ENCODE data around the gene PCDHGA10. TPM values are rescaled to one million over a fixed set of nuclear protein-coding genes. Genes with fewer than 3 reads are reported as not detected.

The PCDHGA10 gene
- total RNA-seq, 1 experiment from 2014 or later, result 3.6 TPM

GRCh38 chr5:141440341-141440740 is 27.6 kb downstream of the PCDHGA10 start:
- no peaks in the 10 kb centered on the region for H3K27me3 ChIP-seq (replicated peaks; ENCODE audit: insufficient read depth, low read depth, low read length, poor library complexity)
- CTCF ChIA-PET, result no interaction called here
- no peak overlapping the region for H3K27ac ChIP-seq (ENCODE audit: low read depth, low read length, poor library complexity, severe bottlenecking)
- no peak overlapping the region for H3K4me3 ChIP-seq (ENCODE audit: low read depth, low read length, poor library complexity, severe bottlenecking)
- no peaks in the 10 kb centered on the region for H3K36me3 ChIP-seq (ENCODE audit: insufficient read depth, low read length, poor library complexity, severe bottlenecking)
- intact Hi-C loops (cut with micrococcal nuclease; ENCODE audit: unreplicated experiment), result no loop called here
- no peak for TF ChIP-seq CTCF (conservative IDR thresholded peaks at IDR 0.05; ENCODE audit: low read depth, low read length)
- TF ChIP-seq EZH2 (IDR thresholded peaks at IDR 0.05; ENCODE audit: borderline replicate concordance, low read depth, low read length, poor library complexity, severe bottlenecking), result no peak
- no TSS peak for BruUV-seq (replicated peaks)
- H3K4me1 ChIP-seq (ENCODE audit: insufficient read depth, low read length, poor library complexity, severe bottlenecking), result no peaks in the 10 kb centered on the region
- POLR2A ChIA-PET (ENCODE audit: low non-redundant PET), result no interaction called here
- H3K9me3 ChIP-seq (ENCODE audit: low read depth, low read length, poor library complexity, severe bottlenecking), result peaks cover 13% of the 10 kb centered on the region
- no peak for DNase-seq (ENCODE audit: low spot score)

- Histone ChIP-seq H3K36me3 (ENCODE audit: insufficient read depth, low read length, poor library complexity, severe bottlenecking) (no peaks in the 10 kb centered on the region), H3K4me1 (ENCODE audit: insufficient read depth, low read length, poor library complexity, severe bottlenecking) (no peaks in the 10 kb centered on the region), H3K27me3 (replicated peaks; ENCODE audit: insufficient read depth, low read depth, low read length, poor library complexity) (no peaks in the 10 kb centered on the region), H3K9me3 (ENCODE audit: low read depth, low read length, poor library complexity, severe bottlenecking) (peaks cover 8% of the 10 kb centered on the region), H3K4me3 (ENCODE audit: low read depth, low read length, poor library complexity, severe bottlenecking) (no peak overlapping the region), H3K27ac (ENCODE audit: low read depth, low read length, poor library complexity, severe bottlenecking) (no peak overlapping the region)
- intact Hi-C loops (cut with micrococcal nuclease; ENCODE audit: unreplicated experiment), result no loop called here
- ChIA-PET CTCF (no interaction called here), POLR2A (ENCODE audit: low non-redundant PET) (no interaction called here)
- no TSS peak for BruUV-seq (replicated peaks)
- no peak for DNase-seq (ENCODE audit: low spot score)
- TF ChIP-seq CTCF (conservative IDR thresholded peaks at IDR 0.05; ENCODE audit: low read depth, low read length) (no peak), EZH2 (IDR thresholded peaks at IDR 0.05; ENCODE audit: borderline replicate concordance, low read depth, low read length, poor library complexity, severe bottlenecking) (no peak)
Observed at GRCh38 chr5:141441571-141442170, 28.9 kb downstream of the PCDHGA10 start.

GRCh38 chr5:141465351-141465750 is 52.6 kb downstream of the PCDHGA10 start:
- BruUV-seq (replicated peaks), result no TSS peak
- no peak overlapping the region for H3K27ac ChIP-seq (ENCODE audit: low read depth, low read length, poor library complexity, severe bottlenecking)
- no peaks in the 10 kb centered on the region for H3K4me1 ChIP-seq (ENCODE audit: insufficient read depth, low read length, poor library complexity, severe bottlenecking)
- intact Hi-C loops (cut with micrococcal nuclease; ENCODE audit: unreplicated experiment), result no loop called here
- no peaks in the 10 kb centered on the region for H3K27me3 ChIP-seq (replicated peaks; ENCODE audit: insufficient read depth, low read depth, low read length, poor library complexity)
- DNase-seq (ENCODE audit: low spot score), result no peak
- H3K36me3 ChIP-seq (ENCODE audit: insufficient read depth, low read length, poor library complexity, severe bottlenecking), result no peaks in the 10 kb centered on the region
- H3K4me3 ChIP-seq (ENCODE audit: low read depth, low read length, poor library complexity, severe bottlenecking), result no peak overlapping the region
- H3K9me3 ChIP-seq (ENCODE audit: low read depth, low read length, poor library complexity, severe bottlenecking), result no peaks in the 10 kb centered on the region
- ChIA-PET CTCF (no interaction called here), POLR2A (ENCODE audit: low non-redundant PET) (no interaction called here)
- TF ChIP-seq EZH2 (IDR thresholded peaks at IDR 0.05; ENCODE audit: borderline replicate concordance, low read depth, low read length, poor library complexity, severe bottlenecking), result no peak
- no peak for TF ChIP-seq CTCF (conservative IDR thresholded peaks at IDR 0.05; ENCODE audit: low read depth, low read length)

Other genes starting within 250 kb of the PCDHGA10 start
- 2.0 and 2.3 TPM in 2 replicates for gene PCDHB7, start 240.3 kb upstream of the PCDHGA10 start, total RNA-seq (2021)
- 7.7 and 8.5 TPM in 2 replicates for gene PCDHB8, start 235.2 kb upstream of the PCDHGA10 start, total RNA-seq (2021)
- gene PCDHB16, start 230.6 kb upstream of the PCDHGA10 start, total RNA-seq (2021), result 11.3 and 12.8 TPM in 2 replicates
- 5.6 and 7.9 TPM in 2 replicates for gene PCDHB9, start 225.8 kb upstream of the PCDHGA10 start, total RNA-seq (2021)
- 2.7 and 2.8 TPM in 2 replicates for gene PCDHB10, start 220.6 kb upstream of the PCDHGA10 start, total RNA-seq (2021)
- gene PCDHB11, start 213.4 kb upstream of the PCDHGA10 start, total RNA-seq (2021), result 14.2 and 15.3 TPM in 2 replicates
- gene PCDHB12, start 204.3 kb upstream of the PCDHGA10 start, total RNA-seq (2021), result 5.1 and 6.7 TPM in 2 replicates
- 1.8 and 2.5 TPM in 2 replicates for gene PCDHB13, start 199.1 kb upstream of the PCDHGA10 start, total RNA-seq (2021)
- gene PCDHB14, start 189.6 kb upstream of the PCDHGA10 start, total RNA-seq (2021), result 6.9 and 7.4 TPM in 2 replicates
- gene PCDHB15, start 167.6 kb upstream of the PCDHGA10 start, total RNA-seq (2021), result 1.2 and 2.3 TPM in 2 replicates
- 0.88 and 1.0 TPM in 2 replicates for gene SLC25A2, start 108.9 kb upstream of the PCDHGA10 start, total RNA-seq (2021)
- 73.4 and 78.3 TPM in 2 replicates for gene TAF7, start 92.2 kb upstream of the PCDHGA10 start, total RNA-seq (2021)
- gene PCDHGA1, start 82.5 kb upstream of the PCDHGA10 start, total RNA-seq (2021), result 2.2 and 2.3 TPM in 2 replicates
- 1.5 and 1.8 TPM in 2 replicates for gene PCDHGA2, start 74.2 kb upstream of the PCDHGA10 start, total RNA-seq (2021)
- 0.85 and 0.97 TPM in 2 replicates for gene PCDHGA3, start 69.2 kb upstream of the PCDHGA10 start, total RNA-seq (2021)
- 7.6 TPM in 2 replicates for gene PCDHGB1, start 62.9 kb upstream of the PCDHGA10 start, total RNA-seq (2021)
- gene PCDHGA4, start 58.0 kb upstream of the PCDHGA10 start, total RNA-seq (2021), result 2.9 and 3.5 TPM in 2 replicates
- gene PCDHGB2, start 53.0 kb upstream of the PCDHGA10 start, total RNA-seq (2021), result 6.2 and 6.5 TPM in 2 replicates
- gene PCDHGA5, start 48.8 kb upstream of the PCDHGA10 start, total RNA-seq (2021), result 2.4 and 2.6 TPM in 2 replicates
- gene PCDHGB3, start 42.7 kb upstream of the PCDHGA10 start, total RNA-seq (2021), result 3.3 and 3.4 TPM in 2 replicates
- gene PCDHGA6, start 39.1 kb upstream of the PCDHGA10 start, total RNA-seq (2021), result 20.2 and 21.6 TPM in 2 replicates
- gene PCDHGA7, start 30.2 kb upstream of the PCDHGA10 start, total RNA-seq (2021), result 9.6 and 10.9 TPM in 2 replicates
- gene PCDHGB4, start 25.3 kb upstream of the PCDHGA10 start, total RNA-seq (2021), result 2.5 and 3.3 TPM in 2 replicates
- gene PCDHGA8, start 20.4 kb upstream of the PCDHGA10 start, total RNA-seq (2021), result 2.2 and 2.6 TPM in 2 replicates
- 43.3 and 45.0 TPM in 2 replicates for gene PCDHGB5, start 15.0 kb upstream of the PCDHGA10 start, total RNA-seq (2021)
- gene PCDHGA9, start 10.2 kb upstream of the PCDHGA10 start, total RNA-seq (2021), result 5.0 and 6.6 TPM in 2 replicates
- 4.5 and 4.6 TPM in 2 replicates for gene PCDHGB6, start 5.0 kb upstream of the PCDHGA10 start, total RNA-seq (2021)
- gene PCDHGB7, start 4.7 kb downstream of the PCDHGA10 start, total RNA-seq (2021), result 3.7 and 4.0 TPM in 2 replicates
- gene PCDHGA11, start 8.1 kb downstream of the PCDHGA10 start, total RNA-seq (2021), result 34.9 and 35.5 TPM in 2 replicates
- 3.5 and 3.6 TPM in 2 replicates for gene PCDHGA12, start 17.5 kb downstream of the PCDHGA10 start, total RNA-seq (2021)
- gene PCDHGC3, start 63.0 kb downstream of the PCDHGA10 start, total RNA-seq (2021), result 103 and 112 TPM in 2 replicates
- gene PCDHGC4, start 72.0 kb downstream of the PCDHGA10 start, total RNA-seq (2021), result 3.6 and 3.8 TPM in 2 replicates
- 3.4 and 3.6 TPM in 2 replicates for gene PCDHGC5, start 76.1 kb downstream of the PCDHGA10 start, total RNA-seq (2021)
- gene DIAPH1, start 206.0 kb downstream of the PCDHGA10 start, total RNA-seq (2021), result 105 and 109 TPM in 2 replicates
- gene HDAC3, start 223.9 kb downstream of the PCDHGA10 start, total RNA-seq (2021), result 93.1 and 109 TPM in 2 replicates
- gene RELL2, start 224.0 kb downstream of the PCDHGA10 start, total RNA-seq (2021), result 4.7 and 6.6 TPM in 2 replicates
- 2.3 and 3.9 TPM in 2 replicates for gene FCHSD1, start 238.4 kb downstream of the PCDHGA10 start, total RNA-seq (2021)